Bronchial epithelial cell (primary cell): ENCODE measurements around the gene SLC12A9. TPM values are rescaled to one million over a fixed set of nuclear protein-coding genes. Genes with fewer than 3 reads are reported as not detected.

Experiments
- DNase-seq: peaks from one replicate; pipeline ENCODE4 v3.0.0-alpha.2; 2010; ENCODE audit warnings: low read depth
- FAIRE-seq: peaks from 2 replicates; lab custom pipeline; 2011; peaks lifted over from hg19 to GRCh38; lab: Jason Lieb, UNC
- H3K27me3 ChIP-seq: 2 replicates; pipeline ENCODE4 v1.5.1; 2011; ENCODE audit warnings: low read length; ENCODE audit not compliant: control insufficient read depth, insufficient read depth
- H3K36me3 ChIP-seq: 2 replicates; pipeline ENCODE4 v1.5.1; 2011; ENCODE audit warnings: low read length; ENCODE audit not compliant: control insufficient read depth, insufficient read depth
- H3K4me3 ChIP-seq: 2 replicates; pipeline ENCODE4 v1.5.1; 2011; ENCODE audit warnings: mild to moderate bottlenecking, low read depth, low read length, control low read depth
- total RNA-seq: library from RNA; depleted of rRNA; stranded (reverse); fragments of >200 nt; gene quantifications from 2 replicates; pipeline ENCODE4 v1.2.1, GENCODE V29; 2014
- TF ChIP-seq, protein P1 (sequence below): IDR thresholded peaks from 2 replicates; pipeline ENCODE4 v1.5.1; 2011; ENCODE audit warnings: mild to moderate bottlenecking, moderate library complexity, low read length, control low read depth, inconsistent platforms; ENCODE audit not compliant: insufficient read depth, severe bottlenecking

The SLC12A9 gene
- total RNA-seq, 1 donor from 2014 or later: 7.6 TPM

DNA sequence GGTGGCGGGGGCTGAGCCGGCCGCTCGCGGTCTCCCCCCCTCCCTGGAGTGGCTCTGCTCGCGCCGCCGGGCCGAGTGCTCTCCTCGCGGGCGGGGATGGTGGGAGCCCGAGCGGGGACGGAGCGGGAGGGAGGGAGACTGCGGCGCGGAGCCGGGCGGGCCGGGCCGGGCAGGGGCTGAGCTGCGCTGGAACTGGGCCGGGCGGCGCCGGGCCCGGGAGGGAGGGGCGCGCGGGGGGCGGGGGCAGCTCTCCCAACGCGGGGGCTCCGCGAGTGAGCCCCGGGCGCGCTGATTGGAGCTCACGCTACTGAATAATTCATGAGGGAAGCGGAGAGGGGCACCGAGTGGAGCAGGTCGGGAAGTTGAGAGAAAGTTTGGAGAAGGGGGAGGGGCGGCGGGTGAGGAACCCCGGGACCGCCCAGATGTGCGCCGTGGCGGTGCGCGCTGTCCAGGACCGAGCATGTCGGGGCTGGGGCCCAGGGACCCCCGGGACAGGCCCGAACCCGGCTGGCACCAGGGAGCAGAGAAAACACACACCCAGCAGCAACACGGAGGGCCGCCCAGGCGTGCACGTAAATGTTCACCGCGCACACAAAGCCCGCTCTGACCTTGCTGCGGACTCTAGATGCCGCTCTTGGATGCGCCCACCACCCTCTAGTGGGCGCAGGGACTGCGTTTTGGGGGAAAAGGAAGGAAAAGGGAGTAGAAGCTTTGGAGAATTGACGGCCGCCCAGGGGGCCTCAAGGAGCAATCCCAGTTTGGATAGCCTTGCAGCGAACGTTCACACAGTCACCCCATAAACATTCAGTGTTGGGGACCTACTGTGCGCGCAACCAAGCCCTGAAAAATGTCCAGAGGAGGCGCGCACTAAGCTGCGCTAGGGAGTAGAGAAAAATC lies 24.9 kb upstream of the SLC12A9 start, which contains the start of gene EPHB4:
TSS of gene EPHB4 (minus strand) at position 194 of the 897 bp plus-strand sequence. CDS start 493 bp downstream, outside the sequence.
- FAIRE-seq (no peak), DNase-seq (peak; percentile 68)
- Histone ChIP-seq H3K27me3 (no peaks in the 10 kb centered on the region), H3K36me3 (peaks cover 13% of the 10 kb centered on the region), H3K4me3 (peak within 1 kb of the TSS; percentile 69)
- TF ChIP-seq, protein P1, sequence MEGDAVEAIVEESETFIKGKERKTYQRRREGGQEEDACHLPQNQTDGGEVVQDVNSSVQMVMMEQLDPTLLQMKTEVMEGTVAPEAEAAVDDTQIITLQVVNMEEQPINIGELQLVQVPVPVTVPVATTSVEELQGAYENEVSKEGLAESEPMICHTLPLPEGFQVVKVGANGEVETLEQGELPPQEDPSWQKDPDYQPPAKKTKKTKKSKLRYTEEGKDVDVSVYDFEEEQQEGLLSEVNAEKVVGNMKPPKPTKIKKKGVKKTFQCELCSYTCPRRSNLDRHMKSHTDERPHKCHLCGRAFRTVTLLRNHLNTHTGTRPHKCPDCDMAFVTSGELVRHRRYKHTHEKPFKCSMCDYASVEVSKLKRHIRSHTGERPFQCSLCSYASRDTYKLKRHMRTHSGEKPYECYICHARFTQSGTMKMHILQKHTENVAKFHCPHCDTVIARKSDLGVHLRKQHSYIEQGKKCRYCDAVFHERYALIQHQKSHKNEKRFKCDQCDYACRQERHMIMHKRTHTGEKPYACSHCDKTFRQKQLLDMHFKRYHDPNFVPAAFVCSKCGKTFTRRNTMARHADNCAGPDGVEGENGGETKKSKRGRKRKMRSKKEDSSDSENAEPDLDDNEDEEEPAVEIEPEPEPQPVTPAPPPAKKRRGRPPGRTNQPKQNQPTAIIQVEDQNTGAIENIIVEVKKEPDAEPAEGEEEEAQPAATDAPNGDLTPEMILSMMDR: no peak

DNA sequence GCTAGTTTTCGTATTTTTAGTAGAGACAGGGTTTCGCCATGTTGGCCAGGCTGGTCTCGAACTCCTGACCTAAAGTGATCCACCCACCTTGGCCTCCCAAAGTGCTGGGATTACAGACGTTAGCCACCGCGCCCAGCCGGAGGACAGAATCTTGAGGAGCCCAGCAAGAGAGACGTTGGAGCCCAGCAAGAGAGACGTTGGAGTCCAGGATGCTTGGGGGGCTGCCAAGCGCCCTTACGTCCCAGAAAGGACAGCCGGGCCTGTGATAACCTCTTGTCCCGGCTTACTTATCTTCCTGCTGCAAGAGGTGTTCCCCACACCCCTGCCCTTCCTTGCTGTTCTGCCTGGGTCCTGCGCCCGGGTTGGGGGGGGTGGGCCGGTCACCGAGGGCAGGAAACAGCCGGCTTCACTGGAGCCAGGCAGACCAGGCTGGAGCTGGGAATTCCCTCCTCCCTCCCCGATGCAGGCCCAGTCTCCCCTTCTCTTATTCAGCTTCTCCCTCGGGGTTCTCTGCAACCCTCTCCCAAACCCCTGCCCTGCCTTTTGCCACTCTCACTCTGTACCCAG lies 23.3 kb upstream of the SLC12A9 start:
- no peak for FAIRE-seq
- H3K36me3 ChIP-seq: no peaks in the 10 kb centered on the region

DNA sequence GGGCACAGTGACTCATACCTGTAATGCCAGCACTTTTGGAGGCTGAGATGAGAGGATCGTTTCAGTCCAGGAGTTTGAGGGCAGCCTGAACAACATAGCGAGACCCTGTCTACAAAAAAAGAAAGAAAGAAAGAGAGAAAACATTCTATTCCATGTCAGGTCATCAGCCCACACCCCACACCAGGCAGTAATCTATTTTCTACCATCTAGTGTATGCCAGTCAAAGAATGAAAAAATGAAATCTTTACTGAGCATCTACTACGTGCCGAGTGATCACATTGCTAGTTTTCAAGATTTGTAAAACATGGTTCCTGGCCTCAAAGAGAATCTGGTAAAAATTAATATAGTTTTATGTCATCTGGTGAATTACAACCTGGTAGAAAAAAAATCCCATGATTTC lies 22.1 kb upstream of the SLC12A9 start:
- Histone ChIP-seq H3K27me3 (no peaks in the 10 kb centered on the region), H3K36me3 (no peaks in the 10 kb centered on the region), H3K4me3 (no peak overlapping the region)
- FAIRE-seq (no peak), DNase-seq (no peak)
- TF ChIP-seq, protein P1: no peak

More for the DNA sequence above, 23.3 kb upstream of the SLC12A9 start:
- H3K4me3 ChIP-seq: no peak overlapping the region
- no peak for DNase-seq
- TF ChIP-seq, protein P1: no peak
- no peaks in the 10 kb centered on the region for H3K27me3 ChIP-seq

DNA sequence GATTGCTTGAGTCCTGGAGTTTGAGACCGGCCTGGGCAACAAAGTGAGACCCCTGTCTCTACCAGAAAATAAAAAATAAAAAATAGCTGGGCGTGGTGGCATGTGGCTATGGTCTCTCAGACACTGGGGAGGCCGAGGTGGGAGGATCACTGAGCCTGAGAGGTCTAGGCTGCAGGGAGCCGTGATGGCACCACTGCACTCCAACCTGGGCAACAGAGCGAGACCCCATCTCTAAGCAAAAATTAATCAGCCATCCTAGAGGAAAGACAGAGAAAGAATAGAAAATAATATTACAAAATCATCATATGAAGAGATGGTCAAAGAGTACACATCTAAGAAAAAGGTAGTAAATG lies 20.3 kb upstream of the SLC12A9 start:
- Histone ChIP-seq H3K4me3 (no peak overlapping the region), H3K36me3 (no peaks in the 10 kb centered on the region), H3K27me3 (no peaks in the 10 kb centered on the region)
- TF ChIP-seq, protein P1: no peak
- DNase-seq (no peak), FAIRE-seq (no peak)

DNA sequence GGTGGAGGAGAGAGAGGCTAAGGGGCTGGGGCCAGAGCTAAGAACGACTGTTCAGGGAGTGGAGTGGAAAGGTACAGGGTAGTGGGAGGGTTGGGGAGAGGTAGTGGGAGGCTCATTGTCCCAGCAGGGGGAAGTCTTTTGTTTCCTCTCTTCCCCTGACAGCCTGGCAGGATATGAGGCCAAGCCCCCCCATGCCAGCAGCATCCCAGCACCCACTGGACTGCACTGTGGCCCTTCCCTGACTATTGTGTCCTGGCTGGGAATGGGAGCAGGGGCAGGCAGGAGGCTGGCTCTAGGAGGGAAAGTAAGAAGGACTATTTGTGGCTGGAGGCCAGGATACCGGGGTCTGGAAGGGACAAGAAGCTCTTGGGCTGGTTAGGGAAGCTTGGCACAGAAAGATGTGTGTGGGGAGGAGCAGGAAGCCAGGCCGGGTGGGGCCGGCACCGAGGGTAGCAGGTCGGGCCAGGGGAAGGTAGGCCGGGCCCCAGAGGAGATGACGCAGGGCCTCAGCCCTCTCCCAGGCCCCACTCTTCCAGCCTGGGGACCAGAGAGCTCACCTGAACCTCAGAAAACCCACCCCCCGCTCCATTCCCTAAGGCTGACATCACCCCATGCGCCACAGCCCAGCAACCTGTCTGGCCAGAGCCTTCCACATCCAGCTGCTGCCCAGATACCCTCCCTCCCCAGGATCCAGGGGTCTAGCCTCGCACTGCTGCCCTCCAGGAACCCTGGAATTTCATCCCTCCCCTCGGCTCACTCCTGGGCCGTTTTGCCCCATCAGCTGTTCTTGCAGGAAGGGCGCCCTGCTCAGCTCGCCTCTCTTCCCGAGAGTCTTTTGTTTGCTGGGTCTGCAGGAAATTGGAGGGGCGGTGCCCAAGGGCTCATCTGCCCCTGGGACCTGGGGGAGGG lies 16.4 kb upstream of the SLC12A9 start:
- H3K36me3 ChIP-seq: no peaks in the 10 kb centered on the region
- TF ChIP-seq, protein P1: no peak
- FAIRE-seq: no peak
- no peaks in the 10 kb centered on the region for H3K27me3 ChIP-seq
- DNase-seq: peak; percentile 78
- H3K4me3 ChIP-seq: no peak overlapping the region
